ENCODE results near the gene IFRD1.

The IFRD1 gene

DNA sequence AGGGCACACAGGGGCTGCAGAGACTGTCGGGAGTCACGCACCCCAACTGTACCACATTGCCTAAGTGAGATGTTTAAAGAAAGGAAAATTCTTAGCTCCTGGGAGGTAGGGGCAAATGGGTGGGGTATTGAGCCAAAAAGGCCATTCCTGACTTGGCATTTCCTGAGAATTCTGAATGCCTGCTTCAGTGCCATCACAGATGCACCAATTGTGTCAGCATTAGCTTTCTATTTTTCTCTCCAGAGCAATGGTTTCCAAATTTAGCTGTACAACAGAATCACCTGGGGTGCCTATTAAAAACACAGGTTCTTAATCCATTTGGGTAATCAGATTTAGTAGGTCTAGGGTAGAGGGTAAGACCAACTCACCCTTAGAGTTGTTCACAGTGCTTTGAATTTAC, 73.6 kb downstream of the IFRD1 start:
- TF ChIP-seq, protein P1, sequence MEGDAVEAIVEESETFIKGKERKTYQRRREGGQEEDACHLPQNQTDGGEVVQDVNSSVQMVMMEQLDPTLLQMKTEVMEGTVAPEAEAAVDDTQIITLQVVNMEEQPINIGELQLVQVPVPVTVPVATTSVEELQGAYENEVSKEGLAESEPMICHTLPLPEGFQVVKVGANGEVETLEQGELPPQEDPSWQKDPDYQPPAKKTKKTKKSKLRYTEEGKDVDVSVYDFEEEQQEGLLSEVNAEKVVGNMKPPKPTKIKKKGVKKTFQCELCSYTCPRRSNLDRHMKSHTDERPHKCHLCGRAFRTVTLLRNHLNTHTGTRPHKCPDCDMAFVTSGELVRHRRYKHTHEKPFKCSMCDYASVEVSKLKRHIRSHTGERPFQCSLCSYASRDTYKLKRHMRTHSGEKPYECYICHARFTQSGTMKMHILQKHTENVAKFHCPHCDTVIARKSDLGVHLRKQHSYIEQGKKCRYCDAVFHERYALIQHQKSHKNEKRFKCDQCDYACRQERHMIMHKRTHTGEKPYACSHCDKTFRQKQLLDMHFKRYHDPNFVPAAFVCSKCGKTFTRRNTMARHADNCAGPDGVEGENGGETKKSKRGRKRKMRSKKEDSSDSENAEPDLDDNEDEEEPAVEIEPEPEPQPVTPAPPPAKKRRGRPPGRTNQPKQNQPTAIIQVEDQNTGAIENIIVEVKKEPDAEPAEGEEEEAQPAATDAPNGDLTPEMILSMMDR (IDR thresholded peaks at IDR 0.05; ENCODE audit: insufficient read depth, low read depth, low read length, missing control alignments) = no peak
- no peak overlapping the region for H3K4me3 ChIP-seq (ENCODE audit: low read length)
- DNase-seq (ENCODE audit: low read depth) = no peak
